Measurements from ENCODE around the gene IL1RAPL2.

The IL1RAPL2 gene

GRCh38 chrX:105700331-105700730, 1134.3 kb downstream of the IL1RAPL2 start:
- no peak for DNase-seq (ENCODE audit: low read depth in 2 of 2)

DNA sequence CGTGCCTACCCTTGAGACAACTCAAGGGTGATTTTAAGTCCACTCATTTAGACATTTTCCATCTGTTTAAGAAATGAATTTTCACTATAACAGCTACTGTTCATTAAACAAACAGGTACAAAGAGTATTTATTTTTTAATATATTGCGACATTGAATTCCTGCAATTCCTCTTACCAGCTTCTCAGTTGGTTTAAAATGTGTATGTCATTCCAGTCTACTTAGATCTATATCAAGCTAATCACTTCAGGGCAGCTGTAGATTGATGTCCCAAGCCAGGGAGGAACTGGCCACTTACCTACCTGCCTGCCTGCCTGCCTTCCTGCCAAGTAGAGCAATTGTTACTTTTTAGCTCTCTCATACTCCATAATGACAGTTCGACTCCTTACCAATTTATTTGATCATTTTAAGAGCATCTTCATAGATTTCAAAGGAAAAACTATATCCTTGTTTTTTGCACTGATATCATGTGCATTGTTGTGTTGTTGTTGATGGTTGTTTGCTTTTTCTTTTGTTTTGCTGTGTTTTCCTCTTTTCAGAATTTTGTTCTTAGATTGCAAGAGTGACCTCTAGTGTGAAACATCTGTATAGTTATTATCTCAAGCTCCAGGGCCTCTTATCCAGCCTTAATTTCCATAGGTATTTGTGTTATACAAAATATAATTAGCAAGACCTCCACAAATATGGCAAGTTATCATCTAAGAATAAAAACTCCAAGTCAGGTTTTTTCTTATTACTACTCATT, 1135.5 kb downstream of the IL1RAPL2 start:
- no peak for DNase-seq (ENCODE audit: low read depth in 2 of 2)

- DNase-seq (ENCODE audit: low read depth in 2 of 2), result no peak
These were observed 1137.9 kb downstream of the IL1RAPL2 start for GRCh38 chrX:105703876-105704275.

GRCh38 chrX:105706041-105706440, 1140.0 kb downstream of the IL1RAPL2 start:
- DNase-seq (ENCODE audit: low read depth in 2 of 2), result no peak

- no peak for DNase-seq (ENCODE audit: low read depth in 2 of 2)
These were observed 1145.8 kb downstream of the IL1RAPL2 start for GRCh38 chrX:105711805-105712204.

DNA sequence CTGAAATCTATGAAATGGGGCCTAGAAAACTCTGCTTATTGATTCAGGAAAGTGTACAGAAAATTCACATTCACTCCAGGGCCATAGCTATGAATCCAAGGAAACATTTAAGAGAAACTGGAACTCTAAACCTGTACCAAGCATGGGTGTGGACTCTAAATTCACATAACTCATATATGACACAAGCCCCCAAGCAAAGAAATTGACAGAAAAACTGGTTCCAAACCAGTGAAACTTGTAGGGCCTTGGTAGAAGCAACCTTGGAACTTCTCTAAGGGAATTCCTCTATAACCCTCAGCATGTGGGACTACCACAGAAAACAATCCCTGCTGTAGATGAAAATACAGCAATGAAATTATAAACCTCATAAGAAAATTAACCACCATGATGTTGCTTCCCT, 1149.7 kb downstream of the IL1RAPL2 start:
- DNase-seq (ENCODE audit: low read depth in 2 of 2), result no peak

GRCh38 chrX:105723966-105724735, 1158.2 kb downstream of the IL1RAPL2 start:
- DNase-seq (ENCODE audit: low read depth in 2 of 2), result no peak

- DNase-seq (ENCODE audit: low read depth in 2 of 2), result no peak
These were observed 1159.2 kb downstream of the IL1RAPL2 start for GRCh38 chrX:105725228-105725627.

GRCh38 chrX:105738162-105738561, 1172.2 kb downstream of the IL1RAPL2 start:
- DNase-seq (ENCODE audit: low read depth in 2 of 2), result no peak

- DNase-seq (ENCODE audit: low read depth in 2 of 2), result no peak
These were observed 1178.3 kb downstream of the IL1RAPL2 start for GRCh38 chrX:105744291-105744690.

DNA sequence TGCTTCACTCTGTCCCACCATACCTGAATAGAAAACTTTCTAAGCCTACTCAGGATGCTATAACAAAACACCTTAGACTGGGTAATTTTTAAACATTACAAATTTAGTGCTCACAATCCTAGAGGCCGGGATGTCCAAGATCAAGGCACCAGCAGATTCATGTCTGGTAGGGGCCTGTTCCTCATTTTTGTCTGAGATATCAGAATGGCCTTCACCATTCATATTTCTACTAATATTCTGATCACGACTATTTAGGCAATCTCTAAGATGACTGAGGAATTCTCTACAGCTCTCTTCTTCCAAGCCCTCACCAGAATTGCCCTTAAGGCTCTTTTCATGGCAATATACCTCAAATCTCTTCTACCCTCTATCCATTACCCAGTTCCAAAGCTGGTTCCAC, 1178.9 kb downstream of the IL1RAPL2 start:
- DNase-seq (ENCODE audit: low read depth in 2 of 2), result no peak

- DNase-seq (ENCODE audit: low read depth in 2 of 2), result no peak
These were observed 1179.9 kb downstream of the IL1RAPL2 start for GRCh38 chrX:105745863-105746262.

DNA sequence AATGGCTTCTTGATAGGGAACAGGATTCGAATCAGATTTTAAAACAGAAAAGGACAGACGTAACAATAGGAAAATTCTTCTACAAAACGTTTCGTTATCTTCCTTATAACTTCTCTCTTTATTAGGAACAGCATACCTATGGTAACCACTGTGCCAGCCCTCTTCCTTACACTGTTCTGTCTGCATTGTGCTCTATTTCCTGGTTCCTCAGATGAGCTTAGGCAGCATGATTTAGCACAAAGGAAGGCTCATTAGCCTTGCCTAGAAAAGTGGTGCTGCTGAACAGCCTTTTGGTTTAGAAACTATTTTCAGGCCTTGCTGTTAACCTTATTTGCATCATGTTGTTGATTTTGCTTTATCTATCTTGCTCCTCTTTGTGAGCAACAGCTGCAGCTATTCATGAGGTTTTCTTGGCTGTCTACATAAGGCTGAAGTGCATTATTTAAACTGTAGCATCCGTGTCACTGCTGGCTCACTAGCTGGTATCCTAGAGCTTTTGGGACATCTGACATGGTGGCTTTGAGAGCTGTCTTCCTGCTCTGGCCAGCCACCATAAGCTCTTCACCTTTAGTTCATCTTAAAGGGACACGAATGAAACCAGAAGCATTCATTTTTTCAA, 1186.4 kb downstream of the IL1RAPL2 start:
- DNase-seq (ENCODE audit: low read depth in 2 of 2), result no peak

DNA sequence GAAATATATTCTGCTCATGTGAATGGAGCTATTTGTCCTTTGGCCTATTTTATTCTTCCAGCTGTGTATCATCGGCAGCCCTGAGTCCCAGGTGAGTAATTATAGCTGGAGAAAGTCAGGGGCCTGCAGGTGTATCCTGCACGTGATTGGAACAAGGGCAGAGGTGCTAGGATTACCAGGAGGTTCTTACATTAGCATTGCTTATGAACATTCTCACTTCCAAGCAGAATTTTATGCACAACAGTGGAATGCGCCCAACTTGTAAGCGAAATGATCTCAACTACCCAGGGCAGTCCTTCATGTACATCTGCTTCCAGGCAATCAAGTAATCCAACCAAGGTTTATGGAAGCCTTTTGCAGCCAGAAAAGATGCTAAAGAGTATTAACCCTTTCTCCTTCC, 1187.4 kb downstream of the IL1RAPL2 start:
- no peak for DNase-seq (ENCODE audit: low read depth in 2 of 2)

DNA sequence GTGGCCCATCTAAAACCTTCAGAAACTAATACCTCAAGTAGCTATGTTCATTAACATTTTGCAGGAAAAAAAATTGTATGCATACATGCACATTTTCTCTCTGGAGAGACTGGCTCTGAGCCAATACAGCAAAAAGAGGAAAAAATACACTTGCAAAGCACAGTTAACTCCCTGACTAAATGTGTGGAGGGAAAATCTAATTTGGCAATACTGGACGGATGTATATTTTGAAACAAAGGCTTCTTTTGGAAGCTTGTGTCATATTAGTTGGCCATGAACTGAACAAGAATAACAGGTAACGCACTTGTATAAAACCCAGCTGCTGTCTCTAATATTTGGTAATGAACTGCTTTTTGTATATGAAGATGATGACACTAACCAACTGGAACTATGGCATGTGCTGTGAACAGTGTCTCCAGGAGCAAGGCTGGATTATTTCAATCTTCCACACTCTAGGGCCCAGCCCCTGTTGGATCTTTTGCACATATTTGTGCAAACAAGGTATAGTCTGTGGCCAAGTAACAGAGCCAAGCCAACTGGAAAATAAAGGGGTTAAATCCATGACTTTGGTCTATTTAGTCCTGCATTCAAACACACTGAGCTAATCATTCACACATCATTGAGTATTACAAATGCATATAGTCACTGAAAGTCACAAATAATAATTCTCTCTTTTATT, 1188.4 kb downstream of the IL1RAPL2 start:
- DNase-seq (ENCODE audit: low read depth in 2 of 2), result no peak

DNA sequence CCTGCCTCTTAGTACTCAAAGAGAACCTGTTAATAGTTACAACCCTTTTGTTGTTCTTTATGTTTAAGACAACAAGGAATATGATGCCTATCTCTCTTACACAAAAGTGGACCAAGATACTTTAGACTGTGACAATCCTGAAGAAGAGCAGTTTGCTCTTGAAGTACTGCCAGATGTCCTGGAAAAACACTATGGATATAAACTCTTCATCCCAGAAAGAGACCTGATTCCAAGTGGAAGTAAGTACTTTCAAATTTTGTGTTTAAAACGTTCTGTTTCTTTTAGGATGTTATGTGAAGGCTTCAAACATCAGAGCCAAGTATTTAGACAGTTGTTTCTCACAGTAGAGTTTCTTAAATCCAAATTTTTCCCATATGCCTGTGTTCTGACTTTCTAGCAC, 1189.1 kb downstream of the IL1RAPL2 start:
- DNase-seq (ENCODE audit: low read depth in 2 of 2), result no peak

DNA sequence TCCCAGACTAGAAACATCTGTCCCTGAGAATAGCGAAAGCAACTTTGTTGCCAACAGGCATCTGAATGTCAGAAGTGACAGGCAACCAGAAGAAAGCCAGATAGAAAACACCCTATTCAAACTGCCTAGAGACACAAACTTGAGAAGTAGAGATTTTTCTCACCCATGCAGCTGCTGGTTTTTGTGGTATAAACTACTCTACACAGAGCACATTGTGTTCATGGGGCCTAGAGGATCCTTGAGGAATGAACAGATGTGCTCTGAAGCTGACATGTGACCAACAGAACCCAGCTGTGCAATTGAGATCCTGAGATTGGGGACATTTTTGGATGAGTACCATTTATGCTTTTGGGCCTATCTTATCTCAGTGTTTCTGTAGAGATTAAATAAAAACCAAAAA, 1192.8 kb downstream of the IL1RAPL2 start:
- no peak for DNase-seq (ENCODE audit: low read depth in 2 of 2)

DNA sequence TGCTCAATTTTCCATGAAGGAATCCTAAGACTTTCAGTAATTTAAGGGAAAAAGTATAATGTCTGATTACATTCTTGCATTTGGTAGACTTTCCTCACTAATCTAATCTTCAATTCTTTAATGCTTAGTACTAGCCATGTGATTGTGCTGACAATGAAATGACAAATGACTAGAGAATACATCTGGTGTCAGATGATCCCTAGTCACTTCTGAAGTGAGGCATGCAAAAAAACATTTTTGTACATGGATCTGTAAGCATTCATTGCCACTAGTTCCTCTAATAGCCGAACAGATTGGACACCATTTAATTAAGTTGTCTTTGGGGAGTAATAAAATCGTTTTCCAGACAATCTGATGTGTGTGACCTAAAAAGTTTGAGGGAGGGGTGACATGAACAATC, 1193.6 kb downstream of the IL1RAPL2 start:
- DNase-seq (ENCODE audit: low read depth in 2 of 2), result no peak

GRCh38 chrX:105765691-105766090, 1199.7 kb downstream of the IL1RAPL2 start:
- no peak for DNase-seq (ENCODE audit: low read depth in 2 of 2)

DNA sequence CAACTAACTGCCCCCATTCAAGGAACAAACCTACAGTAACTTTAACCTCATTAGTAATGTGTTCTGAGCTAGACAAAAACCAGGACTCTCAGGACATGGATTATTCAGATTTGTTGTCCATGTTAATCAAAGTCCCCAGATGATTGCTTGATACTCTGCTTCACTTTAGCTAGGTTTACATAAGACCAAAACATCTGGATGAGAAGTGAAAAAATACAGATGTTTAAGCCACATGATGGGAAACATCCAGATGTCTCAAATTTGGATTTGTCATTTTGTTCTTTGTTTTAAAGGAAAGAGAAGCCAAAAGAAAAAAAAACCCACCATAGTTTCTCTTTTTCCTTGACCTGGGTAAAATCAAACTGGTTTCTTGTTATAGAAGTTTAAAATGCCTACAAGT, 1207.8 kb downstream of the IL1RAPL2 start:
- no peak for DNase-seq (ENCODE audit: low read depth in 2 of 2)

GRCh38 chrX:105775679-105776078, 1209.7 kb downstream of the IL1RAPL2 start:
- DNase-seq (ENCODE audit: low read depth in 2 of 2), result no peak

DNA sequence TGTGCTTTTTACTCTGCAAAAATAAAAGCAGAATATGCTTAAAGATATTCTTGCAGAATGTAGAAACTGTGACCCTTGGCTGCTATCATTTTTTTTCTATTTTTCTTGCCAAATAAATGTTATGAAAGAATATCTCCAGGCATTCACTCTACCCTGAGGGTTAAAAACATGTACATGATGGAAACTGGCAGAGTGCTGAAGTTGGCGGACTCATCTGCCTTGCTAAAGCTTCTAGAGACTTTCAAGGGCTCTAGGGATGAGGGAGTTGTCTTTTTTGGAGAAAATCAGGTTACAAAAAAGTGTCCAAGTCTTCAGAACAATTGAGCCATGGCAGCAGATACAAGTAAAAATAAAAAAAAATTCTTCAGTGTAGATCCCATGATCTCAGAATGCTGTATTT, 1215.8 kb downstream of the IL1RAPL2 start:
- DNase-seq (ENCODE audit: low read depth in 2 of 2), result no peak

All from stimulated activated CD4-positive, alpha-beta T cell treated with anti-CD3 and anti-CD28 coated beads, Interleukin-4, amount 100 ng/mL, for 48 hours (primary cell).